ENCODE results near the gene IFNLR1. TPM values are rescaled to one million over a fixed set of nuclear protein-coding genes. Genes with fewer than 3 reads are reported as not detected.
A peak's percentile ranks its signal among the peaks of the same experiment; 100 is the strongest.

IFNLR1 gene
- total RNA-seq, 6 experiments from 2014 or later: 3.4 to 8.3 (median 4.0) TPM

DNA sequence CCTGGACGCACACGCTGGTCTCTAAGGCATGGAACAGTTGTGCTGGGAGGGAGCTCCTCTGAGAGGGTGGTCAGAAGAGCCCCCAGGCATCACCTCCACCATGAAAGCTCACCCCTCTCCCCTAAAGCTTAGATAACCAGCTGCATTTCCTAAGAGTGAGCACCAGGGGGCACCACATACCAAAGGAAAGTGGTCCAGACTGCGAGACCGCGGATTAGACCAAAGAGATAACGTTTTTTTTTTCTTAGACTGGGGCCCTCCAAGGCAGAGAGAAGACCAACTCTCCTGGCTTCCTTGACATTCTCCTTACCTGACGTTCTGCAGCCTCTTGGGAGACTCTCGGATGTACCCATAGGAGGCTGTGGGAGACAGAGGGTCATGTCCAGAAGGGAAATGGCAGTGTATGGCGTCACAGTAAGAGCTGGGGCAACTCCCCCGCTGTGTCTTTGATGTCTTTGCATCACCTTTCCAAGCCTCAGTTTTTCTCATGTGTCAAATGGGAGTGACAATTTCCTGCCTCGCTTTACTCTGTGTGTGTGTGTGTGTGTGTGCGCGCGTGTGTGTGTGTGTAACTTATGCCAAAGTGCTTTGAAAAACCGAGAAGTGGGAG, 12.3 kb upstream of the IFNLR1 start:
- no peak overlapping the region for H3K27ac ChIP-seq
- no peaks in the 10 kb centered on the region for H3K9me3 ChIP-seq
- H3K27me3 ChIP-seq: no peaks in the 10 kb centered on the region
- WGBS (ENCODE audit: insufficient coverage, low coverage, low lambda C conversion rate, missing lambda C conversion rate): 23% methylated on average over 13 of the region's 15 CpGs
- intact Hi-C loops (cut with DNase I): no loop called here
- peak; percentile 62 to 79 (median 69) for ATAC-seq
- H3K4me3 ChIP-seq: no peak overlapping the region
- DNase-seq: peak in 2 of 3 donors; percentile 63 to 69
- no peaks in the 10 kb centered on the region for H3K36me3 ChIP-seq
- peaks cover 0 to 6% (median 0%) of the 10 kb centered on the region in 4 donors for H3K4me1 ChIP-seq
- TF ChIP-seq, protein P1, sequence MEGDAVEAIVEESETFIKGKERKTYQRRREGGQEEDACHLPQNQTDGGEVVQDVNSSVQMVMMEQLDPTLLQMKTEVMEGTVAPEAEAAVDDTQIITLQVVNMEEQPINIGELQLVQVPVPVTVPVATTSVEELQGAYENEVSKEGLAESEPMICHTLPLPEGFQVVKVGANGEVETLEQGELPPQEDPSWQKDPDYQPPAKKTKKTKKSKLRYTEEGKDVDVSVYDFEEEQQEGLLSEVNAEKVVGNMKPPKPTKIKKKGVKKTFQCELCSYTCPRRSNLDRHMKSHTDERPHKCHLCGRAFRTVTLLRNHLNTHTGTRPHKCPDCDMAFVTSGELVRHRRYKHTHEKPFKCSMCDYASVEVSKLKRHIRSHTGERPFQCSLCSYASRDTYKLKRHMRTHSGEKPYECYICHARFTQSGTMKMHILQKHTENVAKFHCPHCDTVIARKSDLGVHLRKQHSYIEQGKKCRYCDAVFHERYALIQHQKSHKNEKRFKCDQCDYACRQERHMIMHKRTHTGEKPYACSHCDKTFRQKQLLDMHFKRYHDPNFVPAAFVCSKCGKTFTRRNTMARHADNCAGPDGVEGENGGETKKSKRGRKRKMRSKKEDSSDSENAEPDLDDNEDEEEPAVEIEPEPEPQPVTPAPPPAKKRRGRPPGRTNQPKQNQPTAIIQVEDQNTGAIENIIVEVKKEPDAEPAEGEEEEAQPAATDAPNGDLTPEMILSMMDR (IDR thresholded peaks at IDR 0.05): peak; percentile 75 to 85 (median 78)
- no peak for TF ChIP-seq POLR2A (IDR thresholded peaks at IDR 0.05)

DNA sequence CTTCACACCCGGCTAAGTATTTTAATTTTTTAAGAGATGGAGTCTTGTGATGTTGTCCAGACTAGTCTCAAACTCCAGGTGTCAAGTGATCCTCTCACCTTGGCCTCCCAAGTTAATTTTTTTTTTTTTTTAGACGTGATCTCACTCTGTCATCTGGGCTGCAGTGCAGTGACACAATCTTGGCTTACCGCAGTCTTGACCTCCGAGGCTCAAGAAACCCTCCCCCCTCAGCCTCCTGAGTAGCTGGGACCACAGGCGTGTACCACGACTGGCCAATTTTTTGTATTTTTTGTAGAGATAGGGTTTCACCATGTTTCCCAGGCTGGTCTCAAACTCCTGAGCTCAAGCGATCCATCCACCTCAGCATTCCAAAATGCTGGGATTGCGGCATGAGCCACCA, 11.7 kb upstream of the IFNLR1 start:
- WGBS (ENCODE audit: insufficient coverage, low coverage, low lambda C conversion rate, missing lambda C conversion rate): 35% methylated on average over 4 of the region's 8 CpGs
- no peak overlapping the region for H3K4me3 ChIP-seq
- intact Hi-C loops (cut with DNase I): no loop called here
- ATAC-seq: no peak
- no peaks in the 10 kb centered on the region for H3K9me3 ChIP-seq
- H3K27me3 ChIP-seq: no peaks in the 10 kb centered on the region
- H3K4me1 ChIP-seq: peaks cover 0 to 6% (median 0%) of the 10 kb centered on the region in 4 donors
- no peak for DNase-seq
- H3K27ac ChIP-seq: no peak overlapping the region
- TF ChIP-seq POLR2A (IDR thresholded peaks at IDR 0.05): no peak
- TF ChIP-seq, protein P1 (IDR thresholded peaks at IDR 0.05): no peak
- H3K36me3 ChIP-seq: no peaks in the 10 kb centered on the region

DNA sequence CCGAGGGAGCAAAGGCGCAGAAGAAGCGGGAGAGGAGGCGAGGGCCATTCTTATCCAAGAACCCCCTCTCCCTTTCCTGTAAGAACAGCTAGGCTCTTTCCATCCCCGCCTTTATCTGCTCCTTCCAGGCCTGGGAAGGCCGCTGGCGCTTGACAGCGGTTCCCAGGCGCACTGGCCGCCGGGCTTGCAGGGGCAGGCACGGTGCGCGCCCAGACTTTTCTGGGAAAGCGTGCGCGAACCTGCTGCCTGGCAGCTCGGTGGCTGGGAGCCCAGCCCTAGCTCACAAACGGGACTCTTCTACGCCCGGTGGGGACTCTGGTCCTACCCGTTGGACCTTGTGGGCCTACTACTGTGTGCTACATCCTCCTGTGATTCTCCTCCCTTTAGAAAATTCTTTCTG, 8.8 kb upstream of the IFNLR1 start:
- intact Hi-C loops (cut with DNase I): no loop called here
- 60% methylated on average over 1 of the region's 22 CpGs for WGBS (ENCODE audit: insufficient coverage, low coverage, low lambda C conversion rate, missing lambda C conversion rate)
- H3K4me3 ChIP-seq: no peak overlapping the region
- TF ChIP-seq, protein P1 (IDR thresholded peaks at IDR 0.05): no peak
- TF ChIP-seq POLR2A (IDR thresholded peaks at IDR 0.05): no peak
- no peaks in the 10 kb centered on the region for H3K9me3 ChIP-seq
- no peaks in the 10 kb centered on the region for H3K27me3 ChIP-seq
- H3K4me1 ChIP-seq: peaks cover 0 to 3% (median under 1%) of the 10 kb centered on the region in 4 donors
- DNase-seq: no peak
- peak in 1 of 4 donors; percentile 8 for ATAC-seq
- no peak overlapping the region for H3K27ac ChIP-seq
- H3K36me3 ChIP-seq: no peaks in the 10 kb centered on the region

DNA sequence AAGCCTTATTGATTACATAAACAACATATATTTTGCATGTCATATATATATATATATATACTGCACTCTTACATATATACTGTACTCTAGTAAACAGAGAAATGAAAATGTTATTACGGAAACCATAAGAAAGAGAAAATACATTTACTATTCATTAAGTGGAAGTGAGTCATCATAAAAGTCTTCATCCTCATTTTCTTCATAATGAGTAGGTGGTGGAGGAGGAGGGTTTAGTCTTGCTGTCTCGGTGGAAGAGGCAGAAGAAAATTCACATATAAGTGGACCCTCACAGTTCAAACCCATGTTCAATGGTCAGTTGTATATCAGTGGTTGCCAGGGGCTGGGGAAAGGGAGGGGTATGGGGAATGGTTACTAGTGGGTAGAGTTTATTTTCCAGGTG, 8.0 kb upstream of the IFNLR1 start:
- no peaks in the 10 kb centered on the region for H3K36me3 ChIP-seq
- no peak overlapping the region for H3K27ac ChIP-seq
- DNase-seq (no peak), ATAC-seq (no peak)
- TF ChIP-seq, protein P1 (IDR thresholded peaks at IDR 0.05): no peak
- TF ChIP-seq POLR2A (IDR thresholded peaks at IDR 0.05): no peak
- no peaks in the 10 kb centered on the region for H3K27me3 ChIP-seq
- no peaks in the 10 kb centered on the region for H3K9me3 ChIP-seq
- no peak overlapping the region for H3K4me3 ChIP-seq
- H3K4me1 ChIP-seq: peaks cover 0 to 8% (median 4%) of the 10 kb centered on the region in 4 donors
- 25% methylated on average over 1 of the region's 2 CpGs for WGBS (ENCODE audit: insufficient coverage, low coverage, low lambda C conversion rate, missing lambda C conversion rate)
- intact Hi-C loops (cut with DNase I): no loop called here
